IMR-90 (cell line): ENCODE measurements around the gene SCNM1. TPM values are rescaled to one million over a fixed set of nuclear protein-coding genes. Genes with fewer than 3 reads are reported as not detected.

Experiments used
- ATAC-seq: fragments of 200-7000 bp; cut with Tn5 transposase; 2 replicates; pipeline ENCODE4 v1.9.1; 2020; ENCODE audit warnings: low read depth, mild to moderate bottlenecking, moderate library complexity
- BruUV-seq: library from RNA; stranded (reverse); fragments of 400-500 nt; replicated peaks from 2 replicates; lab custom pipeline; 2021; lab: Mats Ljungman, UMichigan
- CTCF ChIA-PET: fragments of 300-600 bp; formaldehyde crosslinking; extraction: SDS; loops from one replicate; lab custom pipeline; 2021; ENCODE audit warnings: antibody characterized with exemption; lab: Yijun Ruan, JAX
- POLR2A ChIA-PET: fragments of 300-600 bp; sonication (Branson Sonifier 250); formaldehyde crosslinking; loops from one replicate; lab custom pipeline; 2022; ENCODE audit warnings: antibody characterized with exemption; ENCODE audit not compliant: unreplicated experiment; lab: Charles Lee
- DNase-seq: peaks from one replicate; pipeline ENCODE4 v3.0.0; 2013
- H2AFZ ChIP-seq: replicated peaks from 2 replicates; pipeline ENCODE3; 2013; ENCODE audit warnings: low read length, mild to moderate bottlenecking; ENCODE audit not compliant: poor library complexity
- H2AK5ac ChIP-seq: 2 replicates; pipeline ENCODE4 v1.6.1; 2013; ENCODE audit warnings: low read depth, low read length, inconsistent platforms
- H2AK9ac ChIP-seq: replicated peaks from 2 replicates; pipeline ENCODE3; 2013; ENCODE audit warnings: mild to moderate bottlenecking, low read depth, low read length, moderate library complexity; ENCODE audit not compliant: poor library complexity
- H2BK120ac ChIP-seq: 2 replicates; pipeline ENCODE4 v1.6.1; 2013; ENCODE audit warnings: low read depth, low read length, inconsistent platforms
- H2BK15ac ChIP-seq: 3 replicates; pipeline ENCODE4 v1.6.1; 2013; ENCODE audit warnings: low read depth, low read length, inconsistent platforms
- H2BK20ac ChIP-seq: 2 replicates; pipeline ENCODE4 v1.6.1; 2013; ENCODE audit warnings: low read depth, mild to moderate bottlenecking, inconsistent platforms, low read length, moderate library complexity
- H2BK5ac ChIP-seq: 2 replicates; pipeline ENCODE4 v1.6.1; 2013; ENCODE audit warnings: mild to moderate bottlenecking, low read depth, low read length, inconsistent platforms; ENCODE audit not compliant: poor library complexity, severe bottlenecking
- H3K14ac ChIP-seq: replicated peaks from 2 replicates; pipeline ENCODE4 v1.6.1; 2013; ENCODE audit warnings: low read depth, low read length, inconsistent platforms
- H3K18ac ChIP-seq: 2 replicates; pipeline ENCODE4 v1.6.1; 2013; ENCODE audit warnings: low read depth, low read length, control low read depth
- H3K23ac ChIP-seq: 2 replicates; pipeline ENCODE4 v1.6.1; 2013; ENCODE audit warnings: low read depth, low read length, inconsistent platforms
- H3K27ac ChIP-seq: 2 replicates; pipeline ENCODE4 v1.5.1; 2013; ENCODE audit warnings: mild to moderate bottlenecking, control low read depth, low read length; ENCODE audit not compliant: insufficient read depth
- H3K27me3 ChIP-seq: 2 replicates; pipeline ENCODE4 v1.6.1; 2013; ENCODE audit warnings: low read length; ENCODE audit not compliant: control insufficient read depth, insufficient read depth
- H3K36me3 ChIP-seq: 2 replicates; pipeline ENCODE4 v1.6.1; 2013; ENCODE audit warnings: low read length, mixed read lengths; ENCODE audit not compliant: control insufficient read depth, insufficient read depth
- H3K4ac ChIP-seq: 2 replicates; pipeline ENCODE4 v1.6.1; 2013; ENCODE audit warnings: low read depth, low read length, inconsistent platforms
- H3K4me1 ChIP-seq: 2 replicates; pipeline ENCODE4 v1.6.1; 2013; ENCODE audit warnings: low read length, mixed read lengths; ENCODE audit not compliant: control insufficient read depth, insufficient read depth
- H3K4me2 ChIP-seq: 2 replicates; pipeline ENCODE4 v1.6.1; 2013; ENCODE audit warnings: low read depth, mild to moderate bottlenecking, control low read depth, low read length, moderate library complexity
- H3K4me3 ChIP-seq: 2 replicates; pipeline ENCODE4 v1.5.1; 2013; ENCODE audit warnings: low read depth, mild to moderate bottlenecking, control low read depth, low read length, moderate library complexity; ENCODE audit not compliant: insufficient read depth
- H3K56ac ChIP-seq: 2 replicates; pipeline ENCODE4 v1.6.1; 2013; ENCODE audit warnings: low read length, inconsistent platforms; ENCODE audit not compliant: insufficient read depth; ENCODE audit errors: extremely low read depth
- H3K79me1 ChIP-seq, 2 experiments: 2 replicates each; pipeline ENCODE4 v1.6.1; 2013; ENCODE audit warnings: low read length in 2 of 2, inconsistent platforms in 1 of 2, low read depth in 1 of 2
- H3K9ac ChIP-seq: 2 replicates; pipeline ENCODE4 v1.6.1; 2013; ENCODE audit warnings: low read depth, low read length, control low read depth
- H3K9me1 ChIP-seq: 2 replicates; pipeline ENCODE4 v1.6.1; 2013; ENCODE audit warnings: low read length, inconsistent platforms; ENCODE audit not compliant: insufficient read depth
- H3K9me3 ChIP-seq: 2 replicates; pipeline ENCODE4 v1.6.1; 2013; ENCODE audit warnings: low read length; ENCODE audit not compliant: control insufficient read depth, insufficient read depth
- H4K20me1 ChIP-seq: 2 replicates; pipeline ENCODE4 v1.6.1; 2013; ENCODE audit warnings: low read length, inconsistent platforms; ENCODE audit not compliant: insufficient read depth
- H4K5ac ChIP-seq: 2 replicates; pipeline ENCODE4 v1.6.1; 2013; ENCODE audit warnings: mild to moderate bottlenecking, low read depth, low read length, control low read depth
- H4K8ac ChIP-seq, 2 experiments: 2 replicates each; pipeline ENCODE4 v1.6.1; 2013; ENCODE audit warnings: low read depth in 2 of 2, low read length in 2 of 2, control low read depth in 1 of 2, inconsistent platforms in 1 of 2
- H4K91ac ChIP-seq: 2 replicates; pipeline ENCODE4 v1.6.1; 2013; ENCODE audit warnings: low read depth, low read length, inconsistent platforms; ENCODE audit not compliant: insufficient read depth
- CHD1 ChIP-seq: IDR thresholded peaks from 2 replicates; pipeline ENCODE4 v1.6.1; 2012; ENCODE audit warnings: low read depth, low read length, improper control_type of control experiment
- FOS ChIP-seq: fragments of 150-350 bp; IDR thresholded peaks from 2 replicates; pipeline ENCODE4 v1.6.1; 2016; ENCODE audit warnings: low read depth, low read length
- NFE2L2 ChIP-seq: fragments of 150-350 bp; IDR thresholded peaks from 2 replicates; pipeline ENCODE4 v1.6.1; 2016; ENCODE audit warnings: low read depth, mild to moderate bottlenecking, low read length
- RAD21 ChIP-seq: IDR thresholded peaks from 2 replicates; pipeline ENCODE4 v1.6.1; 2012; ENCODE audit warnings: low read length, improper control_type of control experiment
- RFX5 ChIP-seq: IDR thresholded peaks from 2 replicates; pipeline ENCODE4 v1.8.0; 2012; ENCODE audit warnings: low read depth, mild to moderate bottlenecking, low read length, moderate library complexity
- WGBS, 2 experiments: methylation state at CpG; one replicate each; pipeline versions ENCODE4 v1.1.5 to v1.1.7; 2013; ENCODE audit warnings: missing lambda C conversion rate in 2 of 2; ENCODE audit not compliant: insufficient read length in 1 of 2; ENCODE audit errors: extremely low coverage in 2 of 2; 5-methylcytosine and 5-hydroxymethylcytosine counted together
- dilution Hi-C: fragments of 300-500 bp; cut with HindIII; formaldehyde crosslinking; loops from one replicate; pipeline ENCODE4 v1.14.3; 2018; ENCODE audit warnings: low sequenced_read_pairs; ENCODE audit not compliant: unreplicated experiment
- in situ Hi-C: fragments of 300-500 bp; cut with MboI; formaldehyde crosslinking; loops from 3 replicates; pipeline ENCODE4 v1.14.3; 2019; ENCODE audit warnings: low sequenced_read_pairs, inconsistent platforms, mixed read lengths
- intact Hi-C: fragments of 100-400 bp; cut with micrococcal nuclease; formaldehyde crosslinking; loops from 2 replicates; pipeline ENCODE4 v1.10.0; 2022
- polyA plus RNA-seq, 3 experiments: library from polyadenylated mRNA; depleted of rRNA; stranded (reverse); fragments of >200 nt; gene quantifications; 2 replicates each; pipeline ENCODE4 v1.2.3, GENCODE V29; 2012; ENCODE audit warnings: low replicate concordance in 1 of 3
- total RNA-seq: library from RNA; depleted of rRNA; stranded (reverse); fragments of >200 nt; gene quantifications from 2 replicates; pipeline ENCODE4 v1.2.3, GENCODE V29; 2012

Gene SCNM1
- total and polyA plus RNA-seq, 2 of the 4 experiments (the other 2 are of a cell fraction) = 27.4 to 33.2 TPM

DNA sequence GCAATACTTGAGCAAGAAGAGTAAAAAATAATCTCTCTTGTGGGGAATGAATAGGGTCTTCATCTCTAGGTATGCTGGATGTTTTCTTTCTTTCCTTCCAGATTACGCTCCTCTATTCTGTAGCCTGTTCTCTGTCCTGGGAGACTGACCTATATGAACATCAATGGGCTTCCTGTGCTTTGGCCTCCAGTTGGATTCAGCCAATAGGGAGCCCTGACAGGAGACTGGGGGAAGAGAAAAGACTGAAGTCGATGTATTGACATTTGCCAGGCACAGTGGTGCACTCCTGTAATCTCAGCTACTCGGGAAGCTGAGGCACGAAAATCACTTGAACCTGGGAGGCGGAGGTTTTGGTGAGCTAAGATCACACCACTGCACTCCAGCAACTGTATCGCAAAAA is 37.1 kb upstream of the SCNM1 start:
- Histone ChIP-seq H3K27ac (no peak overlapping the region), H2AFZ (no peak overlapping the region), H3K56ac (no peak overlapping the region), H2AK5ac (no peak overlapping the region), H2BK20ac (no peak overlapping the region), H2AK9ac (no peak overlapping the region), H3K4me3 (no peak overlapping the region), H2BK5ac (no peak overlapping the region), H3K23ac (no peak overlapping the region), H4K20me1 (no peaks in the 10 kb centered on the region), H2BK15ac (no peak overlapping the region), H3K4me2 (no peak overlapping the region), H4K91ac (no peak overlapping the region), H3K14ac (no peak overlapping the region), H2BK120ac (no peak overlapping the region), H3K36me3 (no peaks in the 10 kb centered on the region), H3K4ac (no peak overlapping the region), H3K18ac (no peak overlapping the region), H3K9me1 (no peaks in the 10 kb centered on the region), H3K79me1 (no peaks in the 10 kb centered on the region), H3K9me3 (no peaks in the 10 kb centered on the region), H4K8ac (no peak overlapping the region), H3K4me1 (no peaks in the 10 kb centered on the region), H3K9ac (no peak overlapping the region), H4K5ac (no peak overlapping the region), H3K27me3 (peaks cover 9% of the 10 kb centered on the region)
- no peak for TF ChIP-seq CHD1
- no peak for TF ChIP-seq RFX5
- TF ChIP-seq RAD21 = no peak
- no peak for TF ChIP-seq FOS
- TF ChIP-seq NFE2L2 = no peak
- in situ Hi-C loops (no loop called here), intact Hi-C loops (no loop called here), dilution Hi-C loops (no loop called here)
- DNase-seq (no peak), ATAC-seq (no peak)
- BruUV-seq = no TSS peak
- POLR2A ChIA-PET = interaction anchor here (0.6 to 0.7 kb wide), 2 partner anchors 28 to 160 kb away, joined by 3 to 5 read pairs; no protein-coding TSS in a partner anchor
- CTCF ChIA-PET = interaction anchor here (1.0 kb wide), 1 partner anchor 29 kb away, joined by 3 read pairs; no protein-coding TSS in a partner anchor
- no CpG with 5 or more reads among the region's 6 CpGs for WGBS, 2 experiments
